Astrocyte (in vitro differentiated cells and primary cell): ENCODE measurements around the gene ALDOB. TPM values are rescaled to one million over a fixed set of nuclear protein-coding genes. Genes with fewer than 3 reads are reported as not detected.

ENCODE experiments used
- DNase-seq: peaks from one replicate; pipeline ENCODE4 v3.0.0-alpha.2; 2010; ENCODE audit warnings: low read depth
- FAIRE-seq: peaks from 2 replicates; lab custom pipeline; 2011; peaks lifted over from hg19 to GRCh38; lab: Jason Lieb, UNC
- H2AFZ ChIP-seq: 2 replicates; pipeline ENCODE4 v1.6.0; 2012; ENCODE audit warnings: low read depth, low read length, inconsistent platforms
- H3K27ac ChIP-seq: 2 replicates; pipeline ENCODE4 v1.5.1; 2011; ENCODE audit warnings: low read depth, low read length, inconsistent platforms
- H3K27me3 ChIP-seq: 2 replicates; pipeline ENCODE4 v1.6.0; 2011; ENCODE audit warnings: low read length, inconsistent platforms; ENCODE audit not compliant: insufficient read depth
- H3K36me3 ChIP-seq: 2 replicates; pipeline ENCODE4 v1.5.1; 2011; ENCODE audit warnings: low read length, inconsistent platforms; ENCODE audit not compliant: insufficient read depth
- H3K4me1 ChIP-seq: 2 replicates; pipeline ENCODE4 v1.5.1; 2011; ENCODE audit warnings: low read length, inconsistent platforms; ENCODE audit not compliant: insufficient read depth
- H3K4me2 ChIP-seq: 2 replicates; pipeline ENCODE4 v1.6.0; 2012; ENCODE audit warnings: low read length, inconsistent platforms
- H3K4me3 ChIP-seq: 2 replicates; pipeline ENCODE4 v1.5.1; 2011; ENCODE audit warnings: low read depth, mild to moderate bottlenecking, low read length, inconsistent platforms; ENCODE audit not compliant: insufficient read depth
- H3K79me2 ChIP-seq: 2 replicates; pipeline ENCODE4 v1.6.0; 2012; ENCODE audit warnings: mild to moderate bottlenecking, low read length, inconsistent platforms; ENCODE audit not compliant: insufficient read depth
- H3K9ac ChIP-seq: 2 replicates; pipeline ENCODE4 v1.6.0; 2012; ENCODE audit warnings: mild to moderate bottlenecking, low read length, inconsistent platforms
- H3K9me3 ChIP-seq: 2 replicates; pipeline ENCODE4 v1.5.1; 2012; ENCODE audit warnings: low read depth, mild to moderate bottlenecking, low read length, inconsistent platforms; ENCODE audit not compliant: insufficient read depth
- H4K20me1 ChIP-seq: 2 replicates; pipeline ENCODE4 v1.6.0; 2012; ENCODE audit warnings: low read length, inconsistent platforms; ENCODE audit not compliant: insufficient read depth
- H3K27ac Mint-ChIP-seq: one replicate; pipeline ENCODE4 v1.8.0; 2021; ENCODE audit warnings: mild to moderate bottlenecking, mixed read lengths; ENCODE audit not compliant: unreplicated experiment
- H3K27me3 Mint-ChIP-seq: one replicate; pipeline ENCODE4 v1.8.0; 2021; ENCODE audit warnings: low read depth, mixed read lengths; ENCODE audit not compliant: unreplicated experiment
- H3K36me3 Mint-ChIP-seq: one replicate; pipeline ENCODE4 v1.8.0; 2021; ENCODE audit warnings: low read depth, mixed read lengths; ENCODE audit not compliant: unreplicated experiment
- H3K4me1 Mint-ChIP-seq: one replicate; pipeline ENCODE4 v1.8.0; 2021; ENCODE audit warnings: low read depth, mixed read lengths; ENCODE audit not compliant: unreplicated experiment
- H3K4me3 Mint-ChIP-seq: one replicate; pipeline ENCODE4 v1.8.0; 2021; ENCODE audit warnings: mild to moderate bottlenecking, moderate library complexity, mixed read lengths; ENCODE audit not compliant: unreplicated experiment
- H3K9me3 Mint-ChIP-seq: one replicate; pipeline ENCODE4 v1.8.0; 2021; ENCODE audit warnings: mild to moderate bottlenecking, mixed read lengths; ENCODE audit not compliant: unreplicated experiment
- EZH2 ChIP-seq: IDR thresholded peaks from 2 replicates; pipeline ENCODE4 v1.6.1; 2012; ENCODE audit warnings: mild to moderate bottlenecking, low read length, inconsistent platforms; ENCODE audit not compliant: insufficient read depth
- total RNA-seq: library from RNA; stranded (reverse); gene quantifications from 2 replicates; pipeline ENCODE4 v1.2.1, GENCODE V29; 2021
- TF ChIP-seq, protein P1 (sequence below): IDR thresholded peaks from 2 replicates; pipeline ENCODE4 v1.5.1; 2011; ENCODE audit warnings: low read depth, mild to moderate bottlenecking, inconsistent platforms, low read length, moderate library complexity; ENCODE audit not compliant: insufficient read depth

The ALDOB gene
- total RNA-seq, 1 donor from 2014 or later, result not detected

DNA sequence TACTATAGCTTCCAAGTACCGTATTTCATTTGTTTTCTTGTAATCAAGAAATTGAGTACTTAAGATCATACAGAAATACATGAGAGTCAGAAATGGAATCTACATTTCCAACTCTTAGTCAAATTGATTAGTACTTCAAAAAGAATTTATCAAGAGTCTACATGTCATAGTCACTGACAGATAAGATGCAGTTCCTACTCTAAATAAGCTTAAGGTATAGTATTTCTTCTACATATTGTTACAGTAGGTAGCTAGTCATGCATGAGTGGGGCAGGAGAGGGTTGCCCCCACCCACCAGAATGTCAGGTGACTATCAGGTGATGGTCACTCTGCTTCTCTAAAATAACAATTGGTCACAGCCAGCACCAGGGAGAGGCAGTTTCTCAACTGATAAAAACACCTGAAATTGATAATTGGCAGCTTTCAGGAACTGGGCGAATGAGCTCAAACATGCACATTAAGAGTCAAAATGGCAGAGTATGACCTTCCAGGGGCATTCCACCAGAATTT is 53.7 kb downstream of the ALDOB start:
- Mint-ChIP-seq H3K9me3 (peaks cover 14% of the 10 kb centered on the region), H3K4me3 (peak overlapping the region; percentile 84), H3K36me3 (peaks cover 10% of the 10 kb centered on the region), H3K4me1 (peaks cover 29% of the 10 kb centered on the region), H3K27me3 (no peaks in the 10 kb centered on the region), H3K27ac (no peak overlapping the region)
- no peak overlapping the region for H2AFZ ChIP-seq
- H3K9ac ChIP-seq, result no peak overlapping the region
- H4K20me1 ChIP-seq, result no peaks in the 10 kb centered on the region
- H3K4me3 ChIP-seq, result no peak overlapping the region
- no peaks in the 10 kb centered on the region for H3K79me2 ChIP-seq
- no peak overlapping the region for H3K4me2 ChIP-seq
- FAIRE-seq (no peak), DNase-seq (no peak)
- no peak for TF ChIP-seq EZH2
- TF ChIP-seq, protein P1, sequence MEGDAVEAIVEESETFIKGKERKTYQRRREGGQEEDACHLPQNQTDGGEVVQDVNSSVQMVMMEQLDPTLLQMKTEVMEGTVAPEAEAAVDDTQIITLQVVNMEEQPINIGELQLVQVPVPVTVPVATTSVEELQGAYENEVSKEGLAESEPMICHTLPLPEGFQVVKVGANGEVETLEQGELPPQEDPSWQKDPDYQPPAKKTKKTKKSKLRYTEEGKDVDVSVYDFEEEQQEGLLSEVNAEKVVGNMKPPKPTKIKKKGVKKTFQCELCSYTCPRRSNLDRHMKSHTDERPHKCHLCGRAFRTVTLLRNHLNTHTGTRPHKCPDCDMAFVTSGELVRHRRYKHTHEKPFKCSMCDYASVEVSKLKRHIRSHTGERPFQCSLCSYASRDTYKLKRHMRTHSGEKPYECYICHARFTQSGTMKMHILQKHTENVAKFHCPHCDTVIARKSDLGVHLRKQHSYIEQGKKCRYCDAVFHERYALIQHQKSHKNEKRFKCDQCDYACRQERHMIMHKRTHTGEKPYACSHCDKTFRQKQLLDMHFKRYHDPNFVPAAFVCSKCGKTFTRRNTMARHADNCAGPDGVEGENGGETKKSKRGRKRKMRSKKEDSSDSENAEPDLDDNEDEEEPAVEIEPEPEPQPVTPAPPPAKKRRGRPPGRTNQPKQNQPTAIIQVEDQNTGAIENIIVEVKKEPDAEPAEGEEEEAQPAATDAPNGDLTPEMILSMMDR, result no peak
- no peak overlapping the region for H3K27ac ChIP-seq
- H3K4me1 ChIP-seq, result no peaks in the 10 kb centered on the region
- no peaks in the 10 kb centered on the region for H3K36me3 ChIP-seq
- H3K9me3 ChIP-seq, result no peaks in the 10 kb centered on the region
- H3K27me3 ChIP-seq, result no peaks in the 10 kb centered on the region

DNA sequence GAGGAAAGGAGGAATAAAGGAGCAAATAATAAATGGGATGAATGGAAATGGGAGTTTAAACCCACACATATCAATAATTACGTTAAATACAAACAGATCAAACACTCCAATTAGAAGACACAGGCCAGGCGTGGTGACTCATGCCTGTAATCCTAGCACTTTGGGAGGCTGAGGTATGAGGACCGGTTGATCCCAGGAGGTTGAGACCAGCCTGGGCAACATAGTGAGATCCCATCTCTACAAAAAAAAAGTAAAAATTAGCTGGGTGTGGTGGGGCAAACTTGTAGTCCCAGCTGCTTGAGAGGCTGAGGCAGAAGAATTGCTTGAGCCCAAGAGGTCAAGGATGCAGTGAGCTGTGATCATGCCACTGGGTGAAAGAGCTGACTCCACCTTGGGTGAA is 54.5 kb downstream of the ALDOB start:
- peaks cover 14% of the 10 kb centered on the region for H3K9me3 Mint-ChIP-seq
- FAIRE-seq (no peak), DNase-seq (no peak)
- TF ChIP-seq, protein P1, result no peak
- TF ChIP-seq EZH2, result no peak
- Histone ChIP-seq H3K27ac (no peak overlapping the region), H3K79me2 (no peaks in the 10 kb centered on the region), H4K20me1 (no peaks in the 10 kb centered on the region), H3K4me1 (no peaks in the 10 kb centered on the region), H3K4me2 (no peak overlapping the region), H3K9ac (no peak overlapping the region), H3K27me3 (no peaks in the 10 kb centered on the region), H3K9me3 (no peaks in the 10 kb centered on the region), H3K36me3 (no peaks in the 10 kb centered on the region), H2AFZ (no peak overlapping the region), H3K4me3 (no peak overlapping the region)
- H3K27ac Mint-ChIP-seq, result no peak overlapping the region
- no peaks in the 10 kb centered on the region for H3K27me3 Mint-ChIP-seq
- no peak overlapping the region for H3K4me3 Mint-ChIP-seq
- H3K36me3 Mint-ChIP-seq, result peaks cover 10% of the 10 kb centered on the region
- peaks cover 36% of the 10 kb centered on the region for H3K4me1 Mint-ChIP-seq

DNA sequence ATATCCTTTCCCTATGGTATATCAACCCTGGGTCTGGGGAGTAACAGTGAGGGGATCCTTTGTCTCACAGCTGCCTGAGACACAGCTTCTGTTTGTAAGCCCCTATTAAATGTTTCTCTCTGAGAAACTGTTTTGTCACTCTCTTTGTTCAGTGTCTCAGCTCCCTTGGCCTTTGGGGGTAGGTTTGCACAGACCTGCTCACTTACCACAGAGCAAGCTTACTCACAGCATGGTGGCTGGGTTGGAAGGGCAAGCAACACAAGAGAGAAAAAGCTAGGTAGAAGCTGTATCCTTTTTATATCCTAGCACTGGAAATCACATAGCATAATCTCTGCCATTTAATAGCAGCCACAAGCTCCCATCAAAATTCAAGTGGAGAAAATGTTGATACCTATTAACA is 55.3 kb downstream of the ALDOB start:
- Mint-ChIP-seq H3K4me1 (peaks cover 42% of the 10 kb centered on the region), H3K27ac (peak overlapping the region; percentile 47), H3K4me3 (no peak overlapping the region), H3K9me3 (peaks cover 10% of the 10 kb centered on the region), H3K36me3 (peaks cover 12% of the 10 kb centered on the region), H3K27me3 (no peaks in the 10 kb centered on the region)
- no peaks in the 10 kb centered on the region for H4K20me1 ChIP-seq
- H3K4me1 ChIP-seq, result peaks cover 7% of the 10 kb centered on the region
- H3K4me3 ChIP-seq, result no peak overlapping the region
- no peak overlapping the region for H3K27ac ChIP-seq
- no peak overlapping the region for H2AFZ ChIP-seq
- H3K79me2 ChIP-seq, result no peaks in the 10 kb centered on the region
- H3K36me3 ChIP-seq, result no peaks in the 10 kb centered on the region
- H3K9ac ChIP-seq, result no peak overlapping the region
- H3K4me2 ChIP-seq, result no peak overlapping the region
- FAIRE-seq, result no peak
- no peaks in the 10 kb centered on the region for H3K27me3 ChIP-seq
- H3K9me3 ChIP-seq, result no peaks in the 10 kb centered on the region
- no peak for TF ChIP-seq EZH2
- TF ChIP-seq, protein P1, result no peak
- no peak for DNase-seq
